ENCODE measurements around the gene ARHGAP35. TPM values are rescaled to one million over a fixed set of nuclear protein-coding genes. Genes with fewer than 3 reads are reported as not detected.
"Not testable (repeated sequence)": the region's sequence is repeated elsewhere in the genome, so short reads cannot be mapped to it uniquely, and the experiment has no call there.

The ARHGAP35 gene
- polyA plus RNA-seq, 4 donors = 45.7 to 51.2 (median 47.8) TPM

GRCh38 chr19:46842791-46843190 is 18.0 kb upstream of the ARHGAP35 start:
- DNase-seq (ENCODE audit: low read depth in 4 of 4, low spot score in 3 of 4) = no peak

- no peak for DNase-seq (ENCODE audit: low read depth in 4 of 4, low spot score in 3 of 4)
These were observed 16.7 kb upstream of the ARHGAP35 start for GRCh38 chr19:46844067-46844489.

GRCh38 chr19:46845959-46846459 is 14.8 kb upstream of the ARHGAP35 start:
- no peak for DNase-seq (ENCODE audit: low read depth in 4 of 4, low spot score in 3 of 4)

- DNase-seq (ENCODE audit: low read depth in 4 of 4, low spot score in 3 of 4) = no peak
These were observed 13.3 kb upstream of the ARHGAP35 start for GRCh38 chr19:46847528-46847927.

DNA sequence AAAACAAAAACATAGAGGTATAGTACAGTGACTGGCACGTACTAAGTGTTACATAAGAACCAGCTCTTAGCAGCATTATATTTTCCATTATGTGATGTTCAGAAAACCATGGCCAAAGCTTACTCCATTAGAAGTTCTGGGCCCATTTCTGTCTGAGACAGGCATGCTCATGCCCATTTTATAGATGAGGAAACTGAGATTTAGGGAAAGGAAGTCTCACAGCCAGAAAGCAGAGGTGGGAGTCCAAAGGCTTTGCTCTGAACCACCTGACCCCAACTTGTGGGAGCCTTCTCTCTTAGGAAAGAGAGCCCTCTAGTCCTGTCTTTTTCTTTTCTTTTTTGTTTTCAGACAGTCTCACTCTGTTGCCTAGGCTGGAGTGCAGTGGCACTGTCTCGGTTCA is 12.4 kb upstream of the ARHGAP35 start:
- DNase-seq (ENCODE audit: low read depth in 4 of 4, low spot score in 3 of 4) = no peak

DNA sequence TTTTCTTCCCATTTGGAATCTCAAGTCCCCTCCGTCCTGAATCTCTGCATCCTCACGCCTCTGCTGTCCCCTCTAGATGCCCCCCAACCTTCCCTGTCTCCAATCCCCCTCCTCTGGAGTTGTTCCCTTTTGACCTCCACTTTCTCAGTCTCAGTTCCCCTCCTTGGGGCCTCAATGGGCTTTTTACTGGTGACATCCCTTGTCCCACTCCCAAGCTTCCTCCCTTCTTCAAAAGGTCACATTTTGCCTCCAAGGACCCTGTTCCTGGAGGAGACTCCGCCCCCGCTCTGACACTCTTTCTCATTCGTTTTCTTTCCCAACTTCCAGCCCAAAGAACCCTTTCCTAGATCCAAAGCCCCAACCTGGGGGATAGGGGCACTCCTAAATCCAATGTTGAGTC is 11.2 kb upstream of the ARHGAP35 start:
- no peak for DNase-seq (ENCODE audit: low read depth in 4 of 4, low spot score in 3 of 4)

GRCh38 chr19:46850228-46851203 is 10.3 kb upstream of the ARHGAP35 start, which contains the start of gene AP2S1:
Gene AP2S1, minus strand, starts transcription at chr19:46850846. Its CDS starts 80 bp downstream, at chr19:46850766.
- peak; percentile 96 to 99 (median 98) for DNase-seq (ENCODE audit: low read depth in 4 of 4, low spot score in 3 of 4)

GRCh38 chr19:46852830-46853229 is 8.0 kb upstream of the ARHGAP35 start:
- DNase-seq (ENCODE audit: low read depth in 4 of 4, low spot score in 3 of 4) = no peak

GRCh38 chr19:46854698-46855097 is 6.1 kb upstream of the ARHGAP35 start:
- not testable (repeated sequence) for DNase-seq (ENCODE audit: low read depth in 4 of 4, low spot score in 3 of 4)

DNA sequence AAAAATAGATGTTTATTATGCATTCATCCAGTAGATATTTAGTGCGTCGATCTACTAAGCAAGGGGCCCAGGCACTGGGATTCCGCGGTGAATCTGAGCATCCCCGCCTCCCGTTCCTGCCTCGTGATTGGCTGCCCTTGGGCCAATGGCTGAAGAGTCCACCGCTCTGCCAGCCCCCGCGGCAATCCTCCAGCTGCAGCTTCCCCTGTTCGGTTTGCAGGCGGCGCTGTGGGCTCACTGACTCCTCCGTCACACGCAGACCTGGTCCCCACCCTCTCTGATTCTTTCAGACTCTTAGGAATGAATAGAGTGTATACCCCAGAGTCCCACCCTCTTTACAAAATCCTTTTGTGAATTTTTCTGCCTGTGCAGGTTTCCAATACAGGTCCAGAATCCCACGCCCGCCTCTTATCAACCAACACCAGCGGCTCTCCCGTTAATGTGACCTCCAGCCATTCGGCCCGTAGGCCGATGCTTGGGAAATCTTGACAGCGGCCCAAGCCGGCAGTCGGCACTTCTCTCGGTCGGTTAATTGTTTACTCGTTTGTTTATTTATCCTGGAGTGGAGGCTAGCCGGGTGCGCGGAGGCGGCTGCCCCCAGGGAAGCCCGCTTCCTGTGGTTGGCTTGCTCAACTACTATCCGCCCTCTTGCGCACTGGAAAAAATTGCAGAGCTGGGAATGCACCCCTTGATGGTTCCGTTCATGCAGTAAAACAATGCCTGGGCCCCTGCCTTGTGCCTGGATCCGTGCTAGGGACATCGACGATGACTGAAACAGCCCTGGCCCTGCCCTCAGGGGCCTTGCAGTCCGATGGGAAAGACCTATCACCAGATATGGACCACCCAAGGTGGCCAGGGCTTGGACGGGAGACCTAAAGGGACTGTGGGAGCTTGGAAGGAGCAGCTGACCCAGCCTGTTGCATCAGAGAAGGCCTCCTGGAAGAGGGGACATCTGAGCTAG is 4.5 kb upstream of the ARHGAP35 start:
- peak in 3 of 4 donors; percentile 70 to 87 (median 87) for DNase-seq (ENCODE audit: low read depth in 4 of 4, low spot score in 3 of 4)

- DNase-seq (ENCODE audit: low read depth in 4 of 4, low spot score in 3 of 4) = no peak
These were observed 1.1 kb upstream of the ARHGAP35 start for GRCh38 chr19:46859637-46860124.

DNA sequence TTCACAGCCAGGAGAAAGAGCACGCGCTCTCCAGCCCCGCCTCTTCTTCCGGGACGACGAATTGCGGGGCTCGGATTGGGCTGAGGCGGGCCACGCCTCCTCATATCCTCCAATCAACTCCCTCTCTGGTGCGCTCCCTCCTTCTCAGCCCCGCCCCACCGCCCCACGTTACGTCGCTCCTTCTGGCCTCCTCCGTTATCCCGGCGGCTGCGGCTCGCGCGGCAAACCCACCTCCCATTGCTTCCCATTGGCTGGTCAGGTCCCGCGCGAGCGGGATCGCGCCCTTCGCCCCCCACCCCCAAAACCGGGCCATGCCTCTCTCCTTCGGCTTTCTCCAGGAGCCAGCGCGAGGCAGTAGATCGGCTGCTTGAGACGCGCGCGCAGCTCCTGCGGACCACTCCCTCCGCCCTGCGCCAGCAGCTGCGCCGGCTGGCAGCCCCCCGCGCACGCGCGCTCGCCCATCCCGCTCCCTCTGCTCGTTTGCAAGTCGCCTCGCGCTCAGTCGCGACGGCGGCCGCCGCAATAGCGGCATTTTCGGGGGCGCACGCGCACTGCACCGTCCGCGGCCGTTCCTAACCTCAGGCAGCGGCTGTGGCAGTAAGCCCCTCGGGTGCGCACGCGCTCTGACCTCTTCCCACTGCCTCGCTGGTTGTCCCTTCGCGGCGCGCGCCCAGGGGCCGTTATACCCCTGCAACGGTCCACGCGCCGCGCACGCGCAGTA is 512 bp upstream of the ARHGAP35 start:
- peak; percentile 90 to 93 (median 92) for DNase-seq (ENCODE audit: low read depth in 4 of 4, low spot score in 3 of 4)

DNA sequence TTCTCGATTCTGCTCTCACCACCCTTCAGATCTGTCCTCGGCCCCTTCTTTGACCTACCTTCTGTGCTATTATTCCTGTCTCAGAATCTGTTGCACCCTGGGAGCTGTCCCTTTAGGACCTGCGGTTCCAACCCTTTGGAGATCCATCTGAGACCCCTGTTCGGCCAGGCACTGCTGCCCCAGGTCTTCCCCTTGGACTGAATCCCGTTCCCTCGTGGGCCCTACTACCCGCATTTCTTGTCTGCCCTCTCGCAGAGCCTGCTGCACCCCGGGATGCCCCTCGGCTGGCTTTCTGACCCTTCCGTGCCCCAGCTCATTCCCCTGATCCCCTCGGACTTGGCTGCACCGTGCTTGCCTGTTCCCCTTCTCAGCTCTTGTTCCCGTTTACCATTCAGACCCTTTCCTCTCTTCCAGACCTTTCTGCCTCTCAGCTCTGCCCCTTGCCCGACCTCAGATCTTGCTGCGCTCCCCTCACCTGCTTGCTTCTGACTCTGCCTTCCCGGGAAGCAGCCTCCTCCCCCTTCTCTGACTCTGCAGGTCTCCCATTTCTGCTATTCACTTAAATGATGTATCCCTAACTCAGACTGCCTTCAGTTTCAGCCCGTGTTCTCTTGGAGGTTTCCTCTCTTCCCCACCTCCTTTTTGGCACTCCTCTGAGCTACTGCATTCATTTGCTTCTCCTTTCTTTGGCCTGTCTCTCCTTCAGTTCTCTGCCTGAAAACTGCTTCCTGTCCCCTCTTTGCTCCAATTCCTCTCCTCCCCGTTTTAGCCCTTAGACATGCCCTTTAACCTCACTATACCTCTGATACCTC is 1.1 kb downstream of the ARHGAP35 start:
- no peak for DNase-seq (ENCODE audit: low read depth in 4 of 4, low spot score in 3 of 4)

DNA sequence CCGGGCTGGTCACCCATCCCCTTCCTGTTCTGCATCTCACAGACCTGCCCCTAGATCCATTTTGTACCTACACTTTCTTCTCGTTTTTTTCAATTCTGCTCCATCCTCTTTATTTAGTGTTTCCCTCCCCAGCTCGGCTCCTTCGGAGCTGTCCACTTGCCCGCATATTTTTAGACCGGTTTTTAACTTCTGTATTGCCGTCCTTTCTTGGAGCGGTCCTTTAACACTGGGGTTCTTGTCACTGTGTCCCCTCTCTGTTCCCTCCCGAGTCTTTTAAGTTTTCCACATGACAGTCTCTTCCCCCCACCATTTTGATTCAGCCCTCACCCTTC is 1.7 kb downstream of the ARHGAP35 start:
- DNase-seq (ENCODE audit: low read depth in 4 of 4, low spot score in 3 of 4) = no peak

DNA sequence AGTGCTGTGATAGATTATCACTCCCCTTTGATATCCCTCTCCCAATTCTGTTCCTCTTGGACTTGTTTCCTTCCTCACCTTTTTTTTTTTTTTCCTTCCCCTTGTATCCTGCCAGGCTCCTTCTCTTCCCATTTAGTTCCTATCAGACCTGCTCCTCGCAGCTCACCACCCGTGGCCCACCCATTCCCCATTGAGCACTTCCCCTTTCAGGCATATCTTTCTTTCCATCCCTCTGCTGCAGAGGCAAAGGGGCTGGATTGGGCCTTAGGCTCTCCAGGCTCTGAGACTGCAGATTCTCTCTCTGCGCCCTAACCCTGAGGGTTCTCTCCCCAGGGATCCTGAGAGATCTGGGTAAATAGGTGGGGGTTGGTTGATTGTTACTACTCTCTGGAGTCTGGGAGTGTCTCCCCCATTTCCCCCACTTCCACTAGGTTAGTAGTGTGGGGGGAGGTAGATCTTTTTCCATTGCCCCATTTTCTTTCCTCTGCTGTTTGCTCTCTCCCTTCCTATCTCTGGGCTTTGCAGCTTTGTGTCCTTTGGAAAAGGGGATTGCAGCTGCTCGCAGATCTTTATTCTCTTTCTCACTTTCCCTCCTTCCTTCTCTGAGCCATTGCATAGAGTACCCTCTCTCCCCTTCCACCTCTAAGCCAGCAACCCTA is 2.3 kb downstream of the ARHGAP35 start:
- no peak for DNase-seq (ENCODE audit: low read depth in 4 of 4, low spot score in 3 of 4)

- no peak for DNase-seq (ENCODE audit: low read depth in 4 of 4, low spot score in 3 of 4)
These were observed 3.2 kb downstream of the ARHGAP35 start for GRCh38 chr19:46863818-46864629.

DNA sequence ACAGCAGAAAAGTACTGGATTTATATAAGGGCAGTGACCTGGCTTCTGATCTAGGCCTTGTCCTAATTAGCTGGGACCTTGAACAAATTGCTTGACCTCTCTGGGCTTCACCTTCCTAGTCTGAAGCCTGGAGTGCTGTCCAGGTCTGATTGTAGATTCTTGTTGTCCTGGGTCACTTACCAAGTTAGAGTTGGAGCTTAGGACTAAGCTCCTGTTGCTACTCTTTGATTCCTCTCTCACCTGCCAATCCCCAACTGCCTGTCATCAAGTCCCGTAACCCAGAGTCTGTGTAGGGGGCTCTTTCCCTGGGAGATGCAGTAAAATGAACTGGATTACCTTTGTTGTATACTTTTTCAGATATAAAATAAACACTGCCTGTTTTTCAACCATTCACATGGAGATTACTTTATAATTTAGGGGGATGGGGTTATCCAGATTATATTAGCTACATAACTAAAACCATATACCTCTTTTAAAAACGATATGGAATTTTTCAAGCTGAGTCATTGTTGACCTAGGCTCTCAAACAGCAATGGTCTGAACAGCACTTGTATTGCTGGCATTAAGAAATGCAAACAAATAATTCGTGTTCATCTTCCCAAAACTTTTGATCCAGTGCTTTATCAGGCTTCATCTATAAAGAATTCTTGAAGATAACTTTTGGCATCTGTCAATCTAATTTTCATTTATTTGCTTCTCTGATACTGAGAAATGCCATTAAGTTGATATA is 5.8 kb downstream of the ARHGAP35 start:
- no peak for DNase-seq (ENCODE audit: low read depth in 4 of 4, low spot score in 3 of 4)

Measured in left renal pelvis (tissue), 4 donors.